D721Med (cell line): Measurements from ENCODE around the gene PACRG.

ENCODE experiments used
- DNase-seq: peaks from one replicate; pipeline ENCODE4 v3.0.0; 2011; ENCODE audit warnings: low spot score; ENCODE audit not compliant: insufficient read length
- FAIRE-seq: peaks from 2 replicates; lab custom pipeline; 2011; peaks lifted over from hg19 to GRCh38; lab: Jason Lieb, UNC
- TF ChIP-seq, protein P1 (sequence below): IDR thresholded peaks from 2 replicates; pipeline ENCODE4 v1.5.1; 2012; ENCODE audit warnings: mild to moderate bottlenecking, control low read depth; ENCODE audit not compliant: insufficient read depth; ENCODE audit errors: missing control alignments

Gene PACRG

GRCh38 chr6:163019926-163020325 lies 292.2 kb downstream of the PACRG start:
- no peak for DNase-seq
- TF ChIP-seq, protein P1, sequence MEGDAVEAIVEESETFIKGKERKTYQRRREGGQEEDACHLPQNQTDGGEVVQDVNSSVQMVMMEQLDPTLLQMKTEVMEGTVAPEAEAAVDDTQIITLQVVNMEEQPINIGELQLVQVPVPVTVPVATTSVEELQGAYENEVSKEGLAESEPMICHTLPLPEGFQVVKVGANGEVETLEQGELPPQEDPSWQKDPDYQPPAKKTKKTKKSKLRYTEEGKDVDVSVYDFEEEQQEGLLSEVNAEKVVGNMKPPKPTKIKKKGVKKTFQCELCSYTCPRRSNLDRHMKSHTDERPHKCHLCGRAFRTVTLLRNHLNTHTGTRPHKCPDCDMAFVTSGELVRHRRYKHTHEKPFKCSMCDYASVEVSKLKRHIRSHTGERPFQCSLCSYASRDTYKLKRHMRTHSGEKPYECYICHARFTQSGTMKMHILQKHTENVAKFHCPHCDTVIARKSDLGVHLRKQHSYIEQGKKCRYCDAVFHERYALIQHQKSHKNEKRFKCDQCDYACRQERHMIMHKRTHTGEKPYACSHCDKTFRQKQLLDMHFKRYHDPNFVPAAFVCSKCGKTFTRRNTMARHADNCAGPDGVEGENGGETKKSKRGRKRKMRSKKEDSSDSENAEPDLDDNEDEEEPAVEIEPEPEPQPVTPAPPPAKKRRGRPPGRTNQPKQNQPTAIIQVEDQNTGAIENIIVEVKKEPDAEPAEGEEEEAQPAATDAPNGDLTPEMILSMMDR: no peak
- FAIRE-seq: no peak

GRCh38 chr6:163021054-163021453 lies 293.3 kb downstream of the PACRG start:
- no peak for FAIRE-seq
- TF ChIP-seq, protein P1: no peak
- no peak for DNase-seq

DNA sequence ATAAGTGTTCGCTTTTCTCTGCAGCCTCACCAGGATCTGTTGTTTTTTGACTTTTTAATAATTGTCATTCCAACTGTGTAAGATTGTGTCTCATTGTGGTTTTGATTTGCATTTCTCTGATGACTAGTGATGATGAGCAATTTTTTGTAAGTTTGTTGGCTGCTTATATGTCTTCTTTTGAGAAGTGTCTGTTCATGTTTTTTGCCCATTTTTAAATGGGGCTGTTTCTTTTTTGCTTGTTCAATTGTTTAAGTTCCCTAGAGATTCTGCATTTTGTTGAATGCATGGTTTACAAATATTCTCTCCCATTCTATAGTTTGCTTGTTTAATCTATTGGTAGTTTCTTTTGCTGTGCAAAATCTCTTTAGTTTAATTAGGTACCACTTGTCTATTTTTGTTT lies 295.9 kb downstream of the PACRG start:
- FAIRE-seq (no peak), DNase-seq (no peak)
- TF ChIP-seq, protein P1: no peak

- DNase-seq (no peak), FAIRE-seq (no peak)
- TF ChIP-seq, protein P1: no peak
Observed at GRCh38 chr6:163026893-163027292, 299.1 kb downstream of the PACRG start.

DNA sequence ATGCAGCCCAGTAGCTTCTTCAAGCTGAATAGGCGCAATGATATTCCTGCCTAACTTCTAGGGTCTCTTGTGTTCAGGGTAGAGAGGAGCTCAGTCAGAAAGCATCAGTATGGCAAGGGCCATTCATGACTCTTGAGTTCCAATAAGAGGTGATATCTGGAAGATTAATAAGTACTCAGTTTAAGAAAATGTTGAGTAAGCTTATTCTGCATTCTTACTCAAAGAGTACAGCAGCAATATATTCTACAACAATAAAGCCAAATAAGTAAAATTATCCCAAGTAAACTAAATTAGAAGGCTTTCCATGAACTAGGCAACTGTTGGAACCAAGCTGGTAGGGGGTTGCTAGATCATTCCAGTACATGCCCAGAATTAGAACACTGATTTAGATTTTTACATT lies 303.2 kb downstream of the PACRG start:
- no peak for FAIRE-seq
- no peak for DNase-seq
- TF ChIP-seq, protein P1: no peak

GRCh38 chr6:163031931-163032330 lies 304.2 kb downstream of the PACRG start:
- DNase-seq (no peak), FAIRE-seq (no peak)
- TF ChIP-seq, protein P1: no peak

- DNase-seq (no peak), FAIRE-seq (no peak)
- TF ChIP-seq, protein P1: no peak
Observed at GRCh38 chr6:163036160-163036645, 308.4 kb downstream of the PACRG start.
